ENCODE measurements around the gene FLYWCH2. TPM values are rescaled to one million over a fixed set of nuclear protein-coding genes. Genes with fewer than 3 reads are reported as not detected.

The FLYWCH2 gene
- total RNA-seq, result 10 to 100 TPM in 1 of 2 donors, 1 to 10 TPM in 1; 9.4 to 17.4 TPM

GRCh38 chr16:2882650-2883457 lies at the start of gene FLYWCH2:
Gene FLYWCH2 (plus strand): TSS chr16:2883215. CDS start chr16:2896450, 13,235 bp downstream.
- peak within 1 kb of the TSS; percentile 87 to 93 for H3K27ac Mint-ChIP-seq
- no peaks in the 10 kb centered on the region for H3K36me3 Mint-ChIP-seq
- ATAC-seq, result peak; percentile 93 to 94
- DNase-seq (ENCODE audit: low spot score in 2 of 2), result peak; percentile 99 to 100
- H3K9me3 Mint-ChIP-seq, result peaks cover 0 to 4% of the 10 kb centered on the region in 2 donors

DNA sequence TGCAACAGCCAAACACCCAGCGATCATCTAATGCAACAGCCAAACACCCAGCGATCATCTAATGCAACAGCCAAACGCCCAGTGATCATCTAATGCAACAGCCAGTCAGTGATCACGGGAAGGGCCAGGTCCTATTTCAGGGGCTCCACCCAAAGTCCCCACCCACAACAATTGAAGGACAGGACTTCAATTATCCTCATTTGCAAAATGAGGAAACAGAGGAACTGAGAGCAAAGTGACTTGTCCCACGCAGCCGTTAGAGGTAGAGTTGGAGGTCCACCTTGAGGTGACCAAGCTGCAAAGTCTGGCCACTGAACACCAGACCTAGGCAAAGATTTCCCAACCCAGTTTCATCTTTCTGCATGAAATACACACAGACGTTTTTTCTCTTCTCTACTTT lies 49.2 kb upstream of the FLYWCH2 start:
- Mint-ChIP-seq H3K9me3 (no peaks in the 10 kb centered on the region), H3K27ac (no peak overlapping the region), H3K36me3 (no peaks in the 10 kb centered on the region)
- DNase-seq (ENCODE audit: low spot score in 2 of 2) (no peak), ATAC-seq (no peak)

DNA sequence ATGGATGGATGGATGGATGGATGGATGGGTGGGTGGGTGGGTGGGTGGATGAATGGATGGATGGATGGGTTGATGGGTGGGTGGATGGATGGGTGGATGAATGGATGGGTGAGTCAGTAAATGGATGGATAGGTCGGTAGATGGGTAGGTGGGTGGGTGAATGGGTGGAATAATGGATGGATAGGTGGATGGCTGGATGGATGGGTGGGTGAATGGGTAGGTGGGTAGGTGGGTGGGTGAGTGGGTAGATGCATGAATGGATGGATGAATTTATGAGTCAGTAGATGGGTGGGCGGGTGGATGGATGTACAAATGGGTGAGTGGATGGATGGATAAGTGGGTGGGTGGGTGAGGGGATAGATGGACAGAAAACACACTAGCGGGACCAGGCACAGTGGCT lies 48.0 kb upstream of the FLYWCH2 start:
- DNase-seq (ENCODE audit: low spot score in 2 of 2), result no peak
- Mint-ChIP-seq H3K27ac (no peak overlapping the region), H3K36me3 (no peaks in the 10 kb centered on the region), H3K9me3 (no peaks in the 10 kb centered on the region)
- ATAC-seq, result no peak

DNA sequence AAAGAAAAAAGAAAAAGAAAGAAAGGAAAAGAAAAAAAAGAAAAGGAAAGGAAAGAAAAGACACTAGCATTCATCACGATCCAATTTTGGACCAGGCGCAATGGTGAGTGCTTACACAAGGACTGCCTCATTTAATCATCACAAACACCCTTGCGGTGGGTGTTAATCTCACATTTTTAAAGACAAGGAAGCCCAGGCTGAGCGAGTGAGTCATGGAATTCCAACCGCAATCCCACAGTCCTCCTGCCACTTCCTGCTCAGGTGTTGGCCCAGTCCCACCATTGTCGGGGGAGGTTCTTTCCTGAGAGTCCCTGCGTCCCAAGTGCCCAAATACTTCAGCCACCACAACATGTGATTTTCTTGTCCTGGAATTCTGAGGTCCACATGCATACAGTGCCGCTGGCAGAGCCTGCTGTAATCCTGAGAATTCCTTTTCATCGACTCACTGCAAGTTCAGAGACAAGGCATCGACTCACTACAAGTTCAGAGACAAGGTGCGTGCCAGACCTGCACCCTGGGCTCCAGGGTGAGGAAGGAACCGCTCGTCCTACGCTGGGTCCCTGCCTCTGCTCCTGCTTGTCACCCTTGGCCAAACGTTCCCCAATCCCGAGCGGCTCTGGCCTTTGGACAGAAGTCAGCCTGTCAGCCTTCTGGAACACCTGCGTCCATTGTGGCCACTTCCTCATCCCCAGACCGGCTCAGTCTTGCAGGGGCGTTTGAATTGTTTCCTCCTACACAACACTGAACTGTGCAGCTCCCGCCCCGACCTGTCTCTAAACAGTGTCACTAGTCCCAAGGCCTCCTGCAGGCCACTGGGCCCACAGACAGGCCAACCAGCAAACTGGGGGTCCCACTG lies 47.1 kb upstream of the FLYWCH2 start:
- Mint-ChIP-seq H3K36me3 (no peaks in the 10 kb centered on the region), H3K27ac (peak overlapping the region in 1 of 2 donors; percentile 62), H3K9me3 (no peaks in the 10 kb centered on the region)
- DNase-seq (ENCODE audit: low spot score in 2 of 2), result no peak
- ATAC-seq, result no peak

- no peaks in the 10 kb centered on the region for H3K9me3 Mint-ChIP-seq
- H3K36me3 Mint-ChIP-seq, result no peaks in the 10 kb centered on the region
- no peak overlapping the region for H3K27ac Mint-ChIP-seq
- no peak for ATAC-seq
- DNase-seq (ENCODE audit: low spot score in 2 of 2), result no peak
Observed at GRCh38 chr16:2836646-2837508, 46.1 kb upstream of the FLYWCH2 start.

- ATAC-seq (peak; percentile 73 to 84), DNase-seq (ENCODE audit: low spot score in 2 of 2) (peak; percentile 64 to 70)
- Mint-ChIP-seq H3K36me3 (peaks cover 0 to 6% of the 10 kb centered on the region in 2 donors), H3K27ac (peak overlapping the region in 1 of 2 donors; percentile 76), H3K9me3 (no peaks in the 10 kb centered on the region)
Observed at GRCh38 chr16:2838928-2839327, 44.1 kb upstream of the FLYWCH2 start.

- Mint-ChIP-seq H3K36me3 (peaks cover 0 to 6% of the 10 kb centered on the region in 2 donors), H3K27ac (peak overlapping the region in 1 of 2 donors; percentile 76), H3K9me3 (peaks cover 0 to under 1% of the 10 kb centered on the region in 2 donors)
- no peak for ATAC-seq
- no peak for DNase-seq (ENCODE audit: low spot score in 2 of 2)
Observed at GRCh38 chr16:2839650-2840450, 43.2 kb upstream of the FLYWCH2 start.

- H3K9me3 Mint-ChIP-seq, result peaks cover 0 to 4% of the 10 kb centered on the region in 2 donors
- DNase-seq (ENCODE audit: low spot score in 2 of 2), result no peak
- no peak for ATAC-seq
- H3K36me3 Mint-ChIP-seq, result peaks cover 0 to 6% of the 10 kb centered on the region in 2 donors
- no peak overlapping the region for H3K27ac Mint-ChIP-seq
Observed at GRCh38 chr16:2840914-2841313, 42.1 kb upstream of the FLYWCH2 start.

DNA sequence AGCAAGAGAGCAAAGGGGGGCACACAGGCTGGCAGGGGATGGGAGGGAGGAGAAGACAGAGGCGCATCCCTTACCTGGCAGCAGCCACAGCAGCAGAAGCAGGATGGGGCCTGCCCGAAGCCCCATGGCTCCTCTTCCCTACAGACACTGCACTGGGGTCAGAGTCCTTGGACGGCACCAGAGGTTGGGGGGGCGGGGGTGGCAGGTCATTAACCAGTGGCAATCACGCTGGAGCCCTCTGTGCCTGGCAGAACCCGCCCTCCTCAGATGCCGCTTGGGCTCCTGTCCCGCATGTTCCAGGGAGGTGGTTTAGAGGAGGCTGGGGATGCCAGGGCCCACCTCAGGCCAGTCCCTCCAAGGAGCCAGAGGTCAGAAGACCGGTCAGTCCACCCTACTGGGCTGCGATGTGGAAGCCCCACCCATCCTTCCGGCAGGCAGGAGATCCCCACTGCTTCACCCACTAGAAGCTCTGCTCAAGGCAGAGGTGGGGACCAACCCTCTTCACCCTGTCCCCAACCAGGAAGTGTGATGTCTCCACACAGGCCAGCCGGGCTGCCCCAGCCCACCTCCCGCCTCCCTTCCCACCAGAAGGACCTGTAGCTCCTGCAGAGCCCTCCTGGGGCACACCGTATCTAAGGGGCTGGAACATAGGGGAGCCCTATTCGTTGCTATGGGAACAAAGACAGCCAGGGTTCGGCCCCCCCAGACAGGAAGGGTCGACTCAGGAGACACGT lies 41.2 kb upstream of the FLYWCH2 start:
- DNase-seq (ENCODE audit: low spot score in 2 of 2) (no peak), ATAC-seq (peak in 1 of 2 donors; percentile 13)
- Mint-ChIP-seq H3K36me3 (peaks cover 0 to 6% of the 10 kb centered on the region in 2 donors), H3K27ac (peak overlapping the region in 1 of 2 donors; percentile 84), H3K9me3 (peaks cover 0 to 4% of the 10 kb centered on the region in 2 donors)

GRCh38 chr16:2842340-2843000 lies 40.5 kb upstream of the FLYWCH2 start:
- H3K36me3 Mint-ChIP-seq, result peaks cover 0 to 6% of the 10 kb centered on the region in 2 donors
- ATAC-seq, result peak; percentile 36 to 40
- peak overlapping the region; percentile 5 to 84 for H3K27ac Mint-ChIP-seq
- peaks cover 0 to 4% of the 10 kb centered on the region in 2 donors for H3K9me3 Mint-ChIP-seq
- DNase-seq (ENCODE audit: low spot score in 2 of 2), result peak; percentile 73 to 80

DNA sequence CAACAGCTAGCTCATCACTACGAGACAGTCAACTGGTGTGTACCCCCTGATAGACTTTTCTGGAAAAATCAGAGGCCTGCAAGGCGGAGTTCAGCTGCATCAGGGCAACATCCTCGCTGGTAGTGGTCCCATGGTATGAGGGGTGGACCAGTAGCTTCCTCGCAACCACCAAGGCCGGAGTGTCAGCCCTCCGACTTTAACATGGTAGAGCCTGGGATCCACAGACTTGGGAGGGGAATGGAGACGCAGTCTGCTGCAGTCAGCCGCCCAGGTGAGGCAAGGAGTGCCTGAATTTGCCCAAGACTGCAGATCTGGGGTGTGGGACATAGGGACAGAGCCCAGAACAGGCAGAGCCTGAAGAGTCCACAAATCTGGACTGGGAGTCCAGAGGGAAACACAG lies 39.5 kb upstream of the FLYWCH2 start:
- Mint-ChIP-seq H3K9me3 (peaks cover 0 to 4% of the 10 kb centered on the region in 2 donors), H3K27ac (no peak overlapping the region), H3K36me3 (peaks cover 0 to 6% of the 10 kb centered on the region in 2 donors)
- ATAC-seq (no peak), DNase-seq (ENCODE audit: low spot score in 2 of 2) (no peak)

- Mint-ChIP-seq H3K36me3 (peaks cover 0 to 6% of the 10 kb centered on the region in 2 donors), H3K9me3 (peaks cover 0 to 4% of the 10 kb centered on the region in 2 donors), H3K27ac (no peak overlapping the region)
- DNase-seq (ENCODE audit: low spot score in 2 of 2), result no peak
- ATAC-seq, result no peak
Observed at GRCh38 chr16:2845116-2845515, 37.9 kb upstream of the FLYWCH2 start.

- no peak for DNase-seq (ENCODE audit: low spot score in 2 of 2)
- Mint-ChIP-seq H3K36me3 (peaks cover 0 to 6% of the 10 kb centered on the region in 2 donors), H3K9me3 (peaks cover 0 to 4% of the 10 kb centered on the region in 2 donors), H3K27ac (peak overlapping the region in 1 of 2 donors; percentile 48)
- peak; percentile 84 to 88 for ATAC-seq
Observed at GRCh38 chr16:2846511-2847310, 36.3 kb upstream of the FLYWCH2 start.
